Panc1 (cell line): Measurements from ENCODE around the gene DYNC1I1. TPM values are rescaled to one million over a fixed set of nuclear protein-coding genes. Genes with fewer than 3 reads are reported as not detected.

Experiments used
- ATAC-seq: fragments of 200-7000 bp; cut with Tn5 transposase; 2 replicates; pipeline ENCODE4 v1.9.1; 2020; ENCODE audit warnings: mild to moderate bottlenecking, moderate library complexity
- BruUV-seq: library from RNA; stranded (reverse); fragments of 400-500 nt; replicated peaks from 2 replicates; lab custom pipeline; 2021; lab: Mats Ljungman, UMichigan
- CTCF ChIA-PET: fragments of 300-600 bp; sonication (Branson Sonifier 250); formaldehyde crosslinking; loops from one replicate; lab custom pipeline; 2022; ENCODE audit warnings: antibody characterized with exemption; lab: Charles Lee
- POLR2A ChIA-PET: fragments of 300-600 bp; sonication (Branson Sonifier 250); formaldehyde crosslinking; loops from one replicate; lab custom pipeline; 2022; ENCODE audit warnings: antibody characterized with exemption; lab: Charles Lee
- DNase-seq: peaks from one replicate; pipeline ENCODE4 v3.0.0-alpha.2; 2010; ENCODE audit warnings: low read depth, low spot score
- H3K27ac ChIP-seq: 2 replicates; pipeline ENCODE4 v1.5.1; 2011; ENCODE audit warnings: mild to moderate bottlenecking, low read length, inconsistent platforms
- H3K27me3 ChIP-seq: fragments of 200-500 bp; sonication (Bioruptor generic); 2 replicates; pipeline ENCODE4 v1.6.0; 2014; ENCODE audit warnings: low read length, inconsistent platforms; ENCODE audit not compliant: control insufficient read depth, insufficient read depth
- H3K36me3 ChIP-seq: fragments of 200-500 bp; sonication (Bioruptor generic); 2 replicates; pipeline ENCODE4 v1.5.1; 2014; ENCODE audit warnings: inconsistent platforms, mild to moderate bottlenecking, low read length, moderate library complexity; ENCODE audit not compliant: control insufficient read depth, insufficient read depth
- H3K4me1 ChIP-seq: 2 replicates; pipeline ENCODE4 v1.5.1; 2011; ENCODE audit warnings: inconsistent platforms, mild to moderate bottlenecking, low read length, moderate library complexity; ENCODE audit not compliant: control insufficient read depth, insufficient read depth
- H3K4me3 ChIP-seq, 2 experiments: 2 replicates each; pipeline ENCODE4 v1.5.1; 2011 to 2012; ENCODE audit warnings: low read depth in 2 of 2, low read length in 2 of 2, mild to moderate bottlenecking in 2 of 2, inconsistent platforms in 1 of 2, moderate library complexity in 1 of 2
- H3K9me3 ChIP-seq: fragments of 200-500 bp; sonication (Bioruptor generic); 2 replicates; pipeline ENCODE4 v1.5.1; 2014; ENCODE audit warnings: low read depth, mild to moderate bottlenecking, inconsistent platforms, low read length, moderate library complexity; ENCODE audit not compliant: control insufficient read depth, insufficient read depth
- POLR2AphosphoS5 ChIP-seq: IDR thresholded peaks from 2 replicates; pipeline ENCODE4 v1.6.1; 2012; ENCODE audit warnings: mild to moderate bottlenecking, low read depth, low read length, moderate library complexity
- SIN3A ChIP-seq: IDR thresholded peaks from 2 replicates; pipeline ENCODE4 v1.6.1; 2012; ENCODE audit warnings: low read depth, mild to moderate bottlenecking, low read length, moderate library complexity, borderline replicate concordance; ENCODE audit not compliant: insufficient read depth
- TCF7L2 ChIP-seq: IDR thresholded peaks from 2 replicates; pipeline ENCODE4 v1.6.1; 2011; ENCODE audit warnings: mild to moderate bottlenecking, low read depth, low read length, inconsistent platforms
- in situ Hi-C: cut with HindIII; loops from 2 replicates; pipeline ENCODE4 v1.10.0; 2016; ENCODE audit warnings: low sequenced_read_pairs, low pct_unique_long_range_greater_than_20kb
- intact Hi-C: fragments of 100-400 bp; cut with micrococcal nuclease; formaldehyde crosslinking; loops from one replicate; pipeline ENCODE4 v1.10.0; 2022; ENCODE audit not compliant: unreplicated experiment
- total RNA-seq: library from RNA; stranded (reverse); gene quantifications from one replicate; pipeline ENCODE4 v1.2.1, GENCODE V29; 2021; ENCODE audit not compliant: unreplicated experiment
- TF ChIP-seq, protein P1 (sequence below): fragments of 450-650 bp; IDR thresholded peaks from 2 replicates; pipeline ENCODE4 v1.5.1; 2017; ENCODE audit warnings: mild to moderate bottlenecking
- TF ChIP-seq, protein P2 (sequence below), 2 experiments: IDR thresholded peaks; 2 replicates each; pipeline ENCODE4 v1.6.1; 2011 to 2012; ENCODE audit warnings: low read depth in 2 of 2, control low read depth in 1 of 2, low read length in 1 of 2, mild to moderate bottlenecking in 1 of 2, moderate library complexity in 1 of 2; ENCODE audit not compliant: insufficient read depth in 1 of 2

DYNC1I1 gene
- total RNA-seq, 1 experiment from 2014 or later = 0.13 TPM

DNA sequence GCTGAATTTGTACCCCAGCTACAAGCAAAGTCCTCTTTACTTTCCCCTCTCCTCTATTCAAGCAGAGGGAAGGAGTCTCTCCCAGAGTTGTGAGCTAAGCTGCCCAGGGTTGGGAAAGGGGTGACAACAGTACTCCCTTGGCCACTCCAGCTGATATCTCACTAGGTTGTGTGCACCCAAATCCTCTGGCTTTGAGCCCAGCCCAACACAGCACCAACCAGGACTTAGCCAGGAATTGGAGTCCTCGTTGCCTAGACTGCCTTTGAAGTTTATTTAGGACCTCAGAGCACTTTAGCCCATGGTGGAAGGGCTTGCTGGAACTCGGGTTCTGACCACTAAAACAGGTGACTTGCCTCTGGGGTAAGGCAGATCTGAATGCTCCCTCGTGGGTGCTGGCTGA, 35.7 kb upstream of the DYNC1I1 start:
- Histone ChIP-seq H3K27me3 (no peaks in the 10 kb centered on the region), H3K36me3 (no peaks in the 10 kb centered on the region), H3K4me3 (no peak overlapping the region), H3K9me3 (no peaks in the 10 kb centered on the region), H3K27ac (no peak overlapping the region), H3K4me1 (no peaks in the 10 kb centered on the region)
- CTCF ChIA-PET = no interaction called here
- POLR2A ChIA-PET = no interaction called here
- ATAC-seq (no peak), DNase-seq (no peak)
- intact Hi-C loops (no loop called here), in situ Hi-C loops (no loop called here)
- no TSS peak for BruUV-seq
- TF ChIP-seq, protein P1, sequence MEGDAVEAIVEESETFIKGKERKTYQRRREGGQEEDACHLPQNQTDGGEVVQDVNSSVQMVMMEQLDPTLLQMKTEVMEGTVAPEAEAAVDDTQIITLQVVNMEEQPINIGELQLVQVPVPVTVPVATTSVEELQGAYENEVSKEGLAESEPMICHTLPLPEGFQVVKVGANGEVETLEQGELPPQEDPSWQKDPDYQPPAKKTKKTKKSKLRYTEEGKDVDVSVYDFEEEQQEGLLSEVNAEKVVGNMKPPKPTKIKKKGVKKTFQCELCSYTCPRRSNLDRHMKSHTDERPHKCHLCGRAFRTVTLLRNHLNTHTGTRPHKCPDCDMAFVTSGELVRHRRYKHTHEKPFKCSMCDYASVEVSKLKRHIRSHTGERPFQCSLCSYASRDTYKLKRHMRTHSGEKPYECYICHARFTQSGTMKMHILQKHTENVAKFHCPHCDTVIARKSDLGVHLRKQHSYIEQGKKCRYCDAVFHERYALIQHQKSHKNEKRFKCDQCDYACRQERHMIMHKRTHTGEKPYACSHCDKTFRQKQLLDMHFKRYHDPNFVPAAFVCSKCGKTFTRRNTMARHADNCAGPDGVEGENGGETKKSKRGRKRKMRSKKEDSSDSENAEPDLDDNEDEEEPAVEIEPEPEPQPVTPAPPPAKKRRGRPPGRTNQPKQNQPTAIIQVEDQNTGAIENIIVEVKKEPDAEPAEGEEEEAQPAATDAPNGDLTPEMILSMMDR = no peak
- TF ChIP-seq, protein P2, sequence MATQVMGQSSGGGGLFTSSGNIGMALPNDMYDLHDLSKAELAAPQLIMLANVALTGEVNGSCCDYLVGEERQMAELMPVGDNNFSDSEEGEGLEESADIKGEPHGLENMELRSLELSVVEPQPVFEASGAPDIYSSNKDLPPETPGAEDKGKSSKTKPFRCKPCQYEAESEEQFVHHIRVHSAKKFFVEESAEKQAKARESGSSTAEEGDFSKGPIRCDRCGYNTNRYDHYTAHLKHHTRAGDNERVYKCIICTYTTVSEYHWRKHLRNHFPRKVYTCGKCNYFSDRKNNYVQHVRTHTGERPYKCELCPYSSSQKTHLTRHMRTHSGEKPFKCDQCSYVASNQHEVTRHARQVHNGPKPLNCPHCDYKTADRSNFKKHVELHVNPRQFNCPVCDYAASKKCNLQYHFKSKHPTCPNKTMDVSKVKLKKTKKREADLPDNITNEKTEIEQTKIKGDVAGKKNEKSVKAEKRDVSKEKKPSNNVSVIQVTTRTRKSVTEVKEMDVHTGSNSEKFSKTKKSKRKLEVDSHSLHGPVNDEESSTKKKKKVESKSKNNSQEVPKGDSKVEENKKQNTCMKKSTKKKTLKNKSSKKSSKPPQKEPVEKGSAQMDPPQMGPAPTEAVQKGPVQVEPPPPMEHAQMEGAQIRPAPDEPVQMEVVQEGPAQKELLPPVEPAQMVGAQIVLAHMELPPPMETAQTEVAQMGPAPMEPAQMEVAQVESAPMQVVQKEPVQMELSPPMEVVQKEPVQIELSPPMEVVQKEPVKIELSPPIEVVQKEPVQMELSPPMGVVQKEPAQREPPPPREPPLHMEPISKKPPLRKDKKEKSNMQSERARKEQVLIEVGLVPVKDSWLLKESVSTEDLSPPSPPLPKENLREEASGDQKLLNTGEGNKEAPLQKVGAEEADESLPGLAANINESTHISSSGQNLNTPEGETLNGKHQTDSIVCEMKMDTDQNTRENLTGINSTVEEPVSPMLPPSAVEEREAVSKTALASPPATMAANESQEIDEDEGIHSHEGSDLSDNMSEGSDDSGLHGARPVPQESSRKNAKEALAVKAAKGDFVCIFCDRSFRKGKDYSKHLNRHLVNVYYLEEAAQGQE (IDR thresholded peaks at IDR 0.05; ENCODE audit: insufficient read depth in 1 of 2, low read depth in 2 of 2, low read length in 1 of 2) = no peak
- TF ChIP-seq TCF7L2 (no peak), SIN3A (no peak), POLR2AphosphoS5 (no peak)

DNA sequence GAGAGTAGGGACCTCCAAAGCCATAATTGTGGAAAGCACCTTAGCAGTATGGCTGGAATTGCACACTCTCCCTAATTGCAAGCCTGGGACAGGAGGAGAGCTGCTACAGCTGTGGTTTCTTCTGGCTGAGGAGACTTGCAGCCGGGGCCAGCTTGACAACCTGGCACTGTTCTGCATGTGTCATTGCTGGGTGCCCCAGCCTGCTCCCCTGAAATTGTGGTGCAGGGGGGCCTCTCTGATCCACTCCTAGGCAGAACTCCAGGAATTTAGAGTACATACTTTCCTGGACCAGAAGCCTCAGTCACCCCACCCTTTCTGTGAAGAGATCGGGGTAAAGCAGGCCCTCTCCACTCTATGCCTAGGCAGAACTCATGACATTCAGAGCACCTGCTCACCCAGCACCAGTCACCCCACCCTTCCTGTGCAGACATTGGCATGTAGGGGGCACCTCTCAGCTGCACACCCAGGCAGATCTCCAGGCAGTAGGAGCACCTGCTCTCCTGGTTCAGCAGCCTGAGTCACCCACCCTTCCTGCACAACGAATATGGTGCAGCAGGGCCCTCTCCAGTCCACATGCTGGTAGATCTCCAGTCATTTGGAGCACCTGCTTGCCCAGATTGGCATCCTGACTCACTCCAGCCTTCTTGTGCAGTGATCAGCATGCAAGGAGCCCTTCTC, 34.4 kb upstream of the DYNC1I1 start:
- ChIA-PET CTCF (no interaction called here), POLR2A (no interaction called here)
- TF ChIP-seq, protein P1 = no peak
- TF ChIP-seq SIN3A (no peak), TCF7L2 (no peak), POLR2AphosphoS5 (no peak)
- TF ChIP-seq, protein P2 (IDR thresholded peaks at IDR 0.05; ENCODE audit: insufficient read depth in 1 of 2, low read depth in 2 of 2, low read length in 1 of 2) = no peak
- DNase-seq = no peak
- H3K4me1 ChIP-seq = no peaks in the 10 kb centered on the region
- in situ Hi-C loops (no loop called here), intact Hi-C loops (no loop called here)
- no TSS peak for BruUV-seq
- no peak for ATAC-seq
- no peaks in the 10 kb centered on the region for H3K9me3 ChIP-seq
- H3K4me3 ChIP-seq = no peak overlapping the region
- no peaks in the 10 kb centered on the region for H3K36me3 ChIP-seq
- no peak overlapping the region for H3K27ac ChIP-seq
- no peaks in the 10 kb centered on the region for H3K27me3 ChIP-seq
